H1 (cell line): ENCODE measurements around the gene ZNF716. TPM values are rescaled to one million over a fixed set of nuclear protein-coding genes. Genes with fewer than 3 reads are reported as not detected.

Experiments used
- CTCF ChIA-PET: fragments of 300-600 bp; sonication (Branson Sonifier 250); formaldehyde crosslinking; loops from one replicate; lab custom pipeline; 2021; ENCODE audit not compliant: partially characterized antibody; lab: Charles Lee
- POLR2A ChIA-PET: fragments of 300-600 bp; sonication (Branson Sonifier 250); formaldehyde crosslinking; loops from one replicate; lab custom pipeline; 2021; ENCODE audit warnings: inconsistent platforms; ENCODE audit not compliant: partially characterized antibody; lab: Charles Lee
- DNase-seq, 2 experiments: peaks; one replicate each; pipeline versions ENCODE4 v3.0.0 to v3.0.0-alpha.2; 2010 to 2022; ENCODE audit warnings: low spot score in 2 of 2, low read depth in 1 of 2, mixed read lengths in 1 of 2
- FAIRE-seq: peaks from 2 replicates; lab custom pipeline; 2011; peaks lifted over from hg19 to GRCh38; lab: Jason Lieb, UNC
- H2AFZ ChIP-seq: 2 replicates; pipeline ENCODE4 v1.8.1; 2012; ENCODE audit warnings: low read length, inconsistent platforms
- H2AK5ac ChIP-seq: 2 replicates; pipeline ENCODE4 v1.6.1; 2013; ENCODE audit warnings: low read depth, low read length
- H2BK120ac ChIP-seq: replicated peaks from 2 replicates; pipeline ENCODE3; 2013; ENCODE audit warnings: low read depth, low read length, inconsistent platforms
- H2BK12ac ChIP-seq: 2 replicates; pipeline ENCODE4 v1.6.1; 2013; ENCODE audit warnings: low read depth, low read length
- H2BK15ac ChIP-seq: 2 replicates; pipeline ENCODE4 v1.6.1; 2013; ENCODE audit warnings: low read length
- H2BK20ac ChIP-seq: 2 replicates; pipeline ENCODE4 v1.6.1; 2013; ENCODE audit warnings: low read length
- H2BK5ac ChIP-seq: 2 replicates; pipeline ENCODE4 v1.6.1; 2013; ENCODE audit warnings: low read depth, low read length
- H3K14ac ChIP-seq: 2 replicates; pipeline ENCODE4 v1.6.1; 2013; ENCODE audit warnings: inconsistent platforms; ENCODE audit not compliant: insufficient read length
- H3K18ac ChIP-seq: 2 replicates; pipeline ENCODE4 v1.6.1; 2013; ENCODE audit warnings: low read length; ENCODE audit errors: extremely low read depth
- H3K23ac ChIP-seq: 2 replicates; pipeline ENCODE4 v1.6.1; 2013; ENCODE audit warnings: inconsistent platforms; ENCODE audit not compliant: insufficient read length
- H3K23me2 ChIP-seq: 2 replicates; pipeline ENCODE4 v1.6.1; 2013; ENCODE audit warnings: low read depth, low read length
- H3K27ac ChIP-seq: 2 replicates; pipeline ENCODE4 v1.6.1; 2011; ENCODE audit warnings: low read depth, low read length, inconsistent platforms
- H3K27me3 ChIP-seq, 4 experiments: replicated peaks in 1 of 4; 1 replicate in 1 of 4; 2 replicates in 3 of 4; pipeline versions ENCODE4 v1.6.1 to v1.8.1; 2011 to 2013; ENCODE audit warnings: low read length in 3 of 4, mild to moderate bottlenecking in 3 of 4, inconsistent platforms in 2 of 4, mixed read lengths in 2 of 4, moderate library complexity in 1 of 4; ENCODE audit not compliant: control insufficient read depth in 3 of 4, insufficient read depth in 3 of 4; ENCODE audit errors: extremely low read depth in 1 of 4
- H3K36me3 ChIP-seq, 4 experiments: 2 replicates each; pipeline versions ENCODE4 v1.6.1 to v1.8.1; 2011 to 2013; ENCODE audit warnings: mild to moderate bottlenecking in 4 of 4, low read length in 3 of 4, moderate library complexity in 2 of 4, control low read depth in 1 of 4, inconsistent platforms in 1 of 4; ENCODE audit not compliant: insufficient read depth in 4 of 4, control insufficient read depth in 2 of 4
- H3K4ac ChIP-seq: replicated peaks from 2 replicates; pipeline ENCODE3; 2013; ENCODE audit warnings: low read length, low read depth, mixed read lengths, inconsistent platforms; ENCODE audit not compliant: insufficient read length
- H3K4me1 ChIP-seq, 4 experiments: replicated peaks in 1 of 4; 1 replicate in 1 of 4; 2 replicates in 3 of 4; pipeline versions ENCODE4 v1.6.1 to v1.8.1; 2011 to 2013; ENCODE audit warnings: low read length in 3 of 4, inconsistent platforms in 2 of 4, mixed read lengths in 1 of 4; ENCODE audit not compliant: insufficient read depth in 4 of 4, control insufficient read depth in 3 of 4
- H3K4me2 ChIP-seq, 2 experiments: 2 replicates each; pipeline versions ENCODE4 v1.6.1 to v1.8.1; 2011 to 2013; ENCODE audit warnings: low read depth in 2 of 2, low read length in 2 of 2, control low read depth in 1 of 2, inconsistent platforms in 1 of 2, mild to moderate bottlenecking in 1 of 2; ENCODE audit not compliant: insufficient read depth in 1 of 2
- H3K4me3 ChIP-seq, 4 experiments: fragments of 200-600, 300-600 bp in 1 of 4; sonication (generic), shearing (Covaris generic), sonication (Bioruptor Twin) in 1 of 4; 2 replicates each; pipeline versions ENCODE4 v1.5.1 to v1.8.1; 2011 to 2016; ENCODE audit warnings: low read length in 4 of 4, low read depth in 3 of 4, control low read depth in 2 of 4, inconsistent platforms in 2 of 4, mild to moderate bottlenecking in 2 of 4, mixed read lengths in 1 of 4, moderate library complexity in 1 of 4; ENCODE audit not compliant: insufficient read depth in 2 of 4; ENCODE audit errors: extremely low read depth in 1 of 4
- H3K56ac ChIP-seq: replicated peaks from 2 replicates; pipeline ENCODE3; 2013; ENCODE audit warnings: low read depth, mild to moderate bottlenecking, mixed read lengths, low read length, inconsistent platforms; ENCODE audit not compliant: insufficient read length
- H3K79me1 ChIP-seq: 2 replicates; pipeline ENCODE4 v1.6.1; 2013; ENCODE audit warnings: low read depth, low read length, control low read depth
- H3K79me2 ChIP-seq, 2 experiments: 2 replicates each; pipeline versions ENCODE4 v1.6.1 to v1.8.1; 2012 to 2013; ENCODE audit warnings: low read length in 2 of 2, mild to moderate bottlenecking in 2 of 2, inconsistent platforms in 1 of 2; ENCODE audit not compliant: insufficient read depth in 2 of 2, control insufficient read depth in 1 of 2
- H3K9ac ChIP-seq, 4 experiments: replicated peaks in 1 of 4; 1 replicate in 1 of 4; 2 replicates in 3 of 4; pipeline versions ENCODE4 v1.6.1 to v1.8.1; 2011 to 2013; ENCODE audit warnings: low read depth in 3 of 4, low read length in 3 of 4, control low read depth in 2 of 4, mild to moderate bottlenecking in 2 of 4, moderate library complexity in 2 of 4, inconsistent platforms in 1 of 4; ENCODE audit errors: extremely low read depth in 1 of 4
- H3K9me3 ChIP-seq, 2 experiments: 2 replicates each; pipeline versions ENCODE4 v1.6.1 to v1.8.1; 2012 to 2013; ENCODE audit warnings: mild to moderate bottlenecking in 2 of 2, moderate library complexity in 2 of 2, control low read depth in 1 of 2, inconsistent platforms in 1 of 2, low read depth in 1 of 2, low read length in 1 of 2, mixed read lengths in 1 of 2; ENCODE audit not compliant: insufficient read depth in 2 of 2
- H4K20me1 ChIP-seq, 2 experiments: replicated peaks in 1 of 2; 2 replicates each; pipeline versions ENCODE3 to v1.8.1; 2011 to 2013; ENCODE audit warnings: inconsistent platforms in 2 of 2, low read length in 2 of 2, mild to moderate bottlenecking in 1 of 2; ENCODE audit not compliant: insufficient read depth in 2 of 2, control insufficient read depth in 1 of 2
- H4K5ac ChIP-seq: 2 replicates; pipeline ENCODE4 v1.6.1; 2013; ENCODE audit warnings: low read length, low read depth, mixed read lengths, inconsistent platforms; ENCODE audit not compliant: insufficient read length
- H4K8ac ChIP-seq: 2 replicates; pipeline ENCODE4 v1.8.0; 2013; ENCODE audit warnings: mild to moderate bottlenecking, moderate library complexity, low read length, inconsistent platforms; ENCODE audit not compliant: insufficient read depth; ENCODE audit errors: extremely low read depth
- H4K91ac ChIP-seq: replicated peaks from 2 replicates; pipeline ENCODE3; 2013; ENCODE audit warnings: low read length, mixed read lengths, inconsistent platforms; ENCODE audit not compliant: insufficient read length
- BCL11A ChIP-seq, 2 experiments: IDR thresholded peaks; one replicate each; pipeline ENCODE4 v1.6.1; 2011; ENCODE audit warnings: low read depth in 2 of 2, low read length in 2 of 2, mild to moderate bottlenecking in 2 of 2
- CEBPB ChIP-seq: IDR thresholded peaks from 2 replicates; pipeline ENCODE4 v1.6.1; 2012; ENCODE audit warnings: low read depth, low read length
- CTBP2 ChIP-seq: IDR thresholded peaks from 2 replicates; pipeline ENCODE4 v1.7.0; 2011; ENCODE audit warnings: borderline replicate concordance, mild to moderate bottlenecking, moderate library complexity, mixed read lengths, low read length; ENCODE audit not compliant: insufficient read depth, insufficient read length
- FOSL1 ChIP-seq: IDR thresholded peaks from 2 replicates; pipeline ENCODE4 v1.6.1; 2011; ENCODE audit warnings: mild to moderate bottlenecking, low read depth, low read length, moderate library complexity; ENCODE audit not compliant: insufficient read depth
- HDAC2 ChIP-seq, 2 experiments: fragments of 300-600 bp in 1 of 2; sonication (generic) in 1 of 2; IDR thresholded peaks; 2 replicates each; pipeline ENCODE4 v1.6.1; 2011 to 2012; ENCODE audit warnings: low read depth in 2 of 2, low read length in 2 of 2, mild to moderate bottlenecking in 2 of 2, moderate library complexity in 2 of 2, borderline replicate concordance in 1 of 2, inconsistent platforms in 1 of 2
- JUN ChIP-seq: IDR thresholded peaks from 2 replicates; pipeline ENCODE4 v1.6.1; 2011; ENCODE audit warnings: low read depth, mild to moderate bottlenecking, improper control_type of control experiment, low read length
- NRF1 ChIP-seq: IDR thresholded peaks from 2 replicates; pipeline ENCODE4 v1.6.1; 2011; ENCODE audit warnings: mild to moderate bottlenecking, low read depth, low read length, improper control_type of control experiment
- SIN3A ChIP-seq, 2 experiments: IDR thresholded peaks in 1 of 2; conservative IDR thresholded peaks in 1 of 2; 2 replicates each; pipeline ENCODE4 v1.6.1; 2011 to 2012; ENCODE audit warnings: low read length in 2 of 2, improper control_type of control experiment in 1 of 2, low read depth in 1 of 2, mild to moderate bottlenecking in 1 of 2
- SP1 ChIP-seq: IDR thresholded peaks from 2 replicates; pipeline ENCODE4 v1.6.1; 2011; ENCODE audit warnings: low read depth, low read length
- TAF7 ChIP-seq: optimal IDR thresholded peaks from 2 replicates; pipeline ENCODE3; 2011; ENCODE audit warnings: low read depth, mild to moderate bottlenecking, inconsistent platforms, low read length, moderate library complexity, borderline replicate concordance
- TCF12 ChIP-seq: IDR thresholded peaks from 2 replicates; pipeline ENCODE4 v1.6.1; 2011; ENCODE audit warnings: low read depth, mild to moderate bottlenecking, low read length
- YY1 ChIP-seq: IDR thresholded peaks from 2 replicates; pipeline ENCODE4 v1.6.1; 2011; ENCODE audit warnings: low read depth, mild to moderate bottlenecking, low read length
- WGBS, 2 experiments: shearing (Covaris generic) in 1 of 2; methylation state at CpG; one replicate each; pipeline versions ENCODE4 v1.1.6 to v1.1.7; 2013 to 2015; ENCODE audit warnings: low lambda C conversion rate in 2 of 2, mixed read lengths in 2 of 2, inconsistent platforms in 1 of 2, low coverage in 1 of 2, missing lambda C conversion rate in 1 of 2; ENCODE audit not compliant: insufficient replicate concordance in 2 of 2, insufficient coverage in 1 of 2, insufficient read length in 1 of 2; ENCODE audit errors: extremely low coverage in 1 of 2, missing lambda C conversion rate in 1 of 2; 5-methylcytosine and 5-hydroxymethylcytosine counted together
- polyA plus RNA-seq, 7 experiments: library from polyadenylated mRNA; depleted of rRNA in 3 of 7; stranded (reverse) in 5 of 7; unstranded in 2 of 7; fragments of >200 nt in 5 of 7; fragments of 200-250 nt in 2 of 7; gene quantifications; 1 replicate in 5 of 7; 2 replicates in 1 of 7; 4 replicates in 1 of 7; pipeline versions ENCODE4 v1.2.1 to v1.2.3, GENCODE V29; 2011 to 2013; ENCODE audit warnings: missing spikeins in 2 of 7, mixed read lengths in 2 of 7
- total RNA-seq: library from RNA; stranded (reverse); fragmentation: NEBNext Ultra II Directional; extraction: Animal tissue kit (Norgen Biotek cat#: 25700); gene quantifications from 2 replicates; pipeline ENCODE4 v1.2.1, GENCODE V29; 2021

The ZNF716 gene
- total and polyA plus RNA-seq, 2 of the 8 experiments (the other 6 are each of a cell fraction or from before 2014, with no cell fraction given) = not detected

DNA sequence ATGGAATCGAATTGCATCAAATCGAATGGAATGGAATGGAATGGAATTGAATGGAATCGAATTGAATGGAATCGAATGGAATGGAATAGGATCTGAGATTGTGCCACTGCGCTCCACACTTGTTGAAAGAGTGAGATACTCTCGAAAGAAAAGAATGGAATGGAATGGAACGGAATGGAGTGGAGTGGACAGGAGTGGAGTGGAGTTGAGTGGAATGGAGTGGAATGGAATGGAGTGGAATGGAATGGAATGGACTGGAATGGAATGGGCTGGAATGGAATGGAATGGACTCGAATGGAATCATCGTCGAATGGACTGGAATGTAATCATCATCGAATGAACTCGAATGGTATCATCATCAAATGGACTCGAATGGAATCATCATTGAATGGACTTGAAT is 38.0 kb downstream of the ZNF716 start:
- Histone ChIP-seq H3K79me1 (no peaks in the 10 kb centered on the region), H3K79me2 (no peaks in the 10 kb centered on the region), H4K91ac (no peak overlapping the region), H2AFZ (no peak overlapping the region), H3K9ac (no peak overlapping the region), H4K20me1 (no peaks in the 10 kb centered on the region), H3K23ac (no peak overlapping the region)
- no peak for FAIRE-seq
- CTCF ChIA-PET = no interaction called here
- TF ChIP-seq YY1 (no peak), TCF12 (no peak), CTBP2 (no peak), TAF7 (no peak), CEBPB (no peak), JUN (no peak), NRF1 (no peak), BCL11A (IDR thresholded peaks at IDR 0.05; ENCODE audit: low read depth in 2 of 2, low read length in 2 of 2) (no peak), SIN3A (conservative IDR thresholded peaks at IDR 0.05 in 1 of 2, IDR thresholded peaks at IDR 0.05 in 1 of 2; ENCODE audit: low read depth in 1 of 2, low read length in 2 of 2) (no peak), FOSL1 (no peak), SP1 (no peak), HDAC2 (IDR thresholded peaks at IDR 0.05; ENCODE audit: borderline replicate concordance in 1 of 2, low read depth in 2 of 2, low read length in 2 of 2) (no peak)
- TF ChIP-seq, all 59 proteins: peak for 0
- no peak for DNase-seq
- H3K9me3 ChIP-seq = peaks cover 41 to 75% of the 10 kb centered on the region in 2 experiments
- H4K5ac ChIP-seq = no peak overlapping the region
- no peak overlapping the region for H3K4ac ChIP-seq
- no peak overlapping the region for H2BK120ac ChIP-seq
- POLR2A ChIA-PET = no interaction called here
- no peaks in the 10 kb centered on the region for H3K27me3 ChIP-seq
- H2BK20ac ChIP-seq = no peak overlapping the region
- no peak overlapping the region for H3K4me2 ChIP-seq
- no peak overlapping the region for H3K4me3 ChIP-seq
- no peak overlapping the region for H2BK5ac ChIP-seq
- H4K8ac ChIP-seq = no peak overlapping the region
- no peaks in the 10 kb centered on the region; a peak in 1 of 8 replicates for H3K36me3 ChIP-seq
- H2BK15ac ChIP-seq = no peak overlapping the region
- WGBS, 2 experiments = 95 to 98% methylated on average over 6 to 13 of the region's 13 CpGs
- H2BK12ac ChIP-seq = no peak overlapping the region
- no peak overlapping the region for H3K14ac ChIP-seq
- H2AK5ac ChIP-seq = no peak overlapping the region
- H3K4me1 ChIP-seq = no peaks in the 10 kb centered on the region
- no peak overlapping the region for H3K27ac ChIP-seq
- H3K23me2 ChIP-seq = peaks cover 22% of the 10 kb centered on the region; the same call in 1 of the 2 replicates
- H3K56ac ChIP-seq = no peak overlapping the region
- no peak overlapping the region for H3K18ac ChIP-seq
